HEK293T (cell line): ENCODE measurements around the gene TMA7.

Source experiments
- ARNT ChIP-seq: fragments of 450-650 bp; IDR thresholded peaks from 2 replicates; pipeline ENCODE4 v1.6.1; 2017; ENCODE audit warnings: mild to moderate bottlenecking
- BHLHE40 ChIP-seq: fragments of 450-650 bp; IDR thresholded peaks from 2 replicates; pipeline ENCODE4 v1.6.1; 2016; ENCODE audit warnings: mild to moderate bottlenecking, moderate library complexity, borderline replicate concordance
- ELF4 ChIP-seq: fragments of 450-650 bp; IDR thresholded peaks from 2 replicates; pipeline ENCODE4 v1.6.1; 2017; ENCODE audit warnings: antibody characterized with exemption
- FOXA1 ChIP-seq: fragments of 450-650 bp; IDR thresholded peaks from 2 replicates; pipeline ENCODE4 v1.6.1; 2016; ENCODE audit warnings: mild to moderate bottlenecking
- FOXK2 ChIP-seq: fragments of 450-650 bp; IDR thresholded peaks from 2 replicates; pipeline ENCODE4 v1.6.1; 2016; ENCODE audit warnings: mild to moderate bottlenecking
- FOXM1 ChIP-seq: fragments of 450-650 bp; IDR thresholded peaks from 2 replicates; pipeline ENCODE4 v1.6.1; 2017; ENCODE audit warnings: mild to moderate bottlenecking, borderline replicate concordance
- HDGF ChIP-seq: fragments of 450-650 bp; IDR thresholded peaks from 2 replicates; pipeline ENCODE4 v1.6.1; 2017; ENCODE audit warnings: antibody characterized with exemption, borderline replicate concordance
- NFRKB ChIP-seq: fragments of 450-650 bp; IDR thresholded peaks from 2 replicates; pipeline ENCODE4 v1.6.1; 2016; ENCODE audit warnings: mild to moderate bottlenecking, moderate library complexity
- SP1 ChIP-seq: fragments of 450-650 bp; IDR thresholded peaks from 2 replicates; pipeline ENCODE4 v1.6.1; 2017
- SUZ12 ChIP-seq: fragments of 450-650 bp; IDR thresholded peaks from 2 replicates; pipeline ENCODE4 v1.6.1; 2016; ENCODE audit warnings: mild to moderate bottlenecking
- TARDBP ChIP-seq: fragments of 450-650 bp; IDR thresholded peaks from 2 replicates; pipeline ENCODE4 v1.6.1; 2016
- ZNF384 ChIP-seq: fragments of 450-650 bp; IDR thresholded peaks from 2 replicates; pipeline ENCODE4 v1.6.1; 2016
- TF ChIP-seq, protein P1 (sequence below): fragments of 450-650 bp; IDR thresholded peaks from 2 replicates; pipeline ENCODE4 v1.6.1; 2016

- no peak for TF ChIP-seq FOXK2
- no peak for TF ChIP-seq NFRKB
- no peak for TF ChIP-seq TARDBP
- TF ChIP-seq FOXM1, result no peak
- TF ChIP-seq ELF4, result no peak
- TF ChIP-seq SP1, result no peak
- TF ChIP-seq BHLHE40, result no peak
- no peak for TF ChIP-seq ARNT
- TF ChIP-seq HDGF, result no peak
- TF ChIP-seq ZNF384, result no peak
- no peak for TF ChIP-seq SUZ12
- TF ChIP-seq, protein P1, sequence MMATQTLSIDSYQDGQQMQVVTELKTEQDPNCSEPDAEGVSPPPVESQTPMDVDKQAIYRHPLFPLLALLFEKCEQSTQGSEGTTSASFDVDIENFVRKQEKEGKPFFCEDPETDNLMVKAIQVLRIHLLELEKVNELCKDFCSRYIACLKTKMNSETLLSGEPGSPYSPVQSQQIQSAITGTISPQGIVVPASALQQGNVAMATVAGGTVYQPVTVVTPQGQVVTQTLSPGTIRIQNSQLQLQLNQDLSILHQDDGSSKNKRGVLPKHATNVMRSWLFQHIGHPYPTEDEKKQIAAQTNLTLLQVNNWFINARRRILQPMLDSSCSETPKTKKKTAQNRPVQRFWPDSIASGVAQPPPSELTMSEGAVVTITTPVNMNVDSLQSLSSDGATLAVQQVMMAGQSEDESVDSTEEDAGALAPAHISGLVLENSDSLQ, result no peak
- no peak for TF ChIP-seq FOXA1
Measured at GRCh38 chr3:48470286-48470685, 30.2 kb downstream of the TMA7 start.
